ENCODE results near the gene PPP1R12C.
"Not testable (repeated sequence)": the region's sequence is repeated elsewhere in the genome, so short reads cannot be mapped to it uniquely, and the experiment has no call there.

Gene PPP1R12C

GRCh38 chr19:55077106-55077505 is 40.3 kb downstream of the PPP1R12C start:
- in situ Hi-C loops (cut with MboI; ENCODE audit: low sequenced_read_pairs): no loop called here

GRCh38 chr19:55076321-55076720 is 41.1 kb downstream of the PPP1R12C start:
- in situ Hi-C loops (cut with MboI; ENCODE audit: low sequenced_read_pairs): no loop called here

DNA sequence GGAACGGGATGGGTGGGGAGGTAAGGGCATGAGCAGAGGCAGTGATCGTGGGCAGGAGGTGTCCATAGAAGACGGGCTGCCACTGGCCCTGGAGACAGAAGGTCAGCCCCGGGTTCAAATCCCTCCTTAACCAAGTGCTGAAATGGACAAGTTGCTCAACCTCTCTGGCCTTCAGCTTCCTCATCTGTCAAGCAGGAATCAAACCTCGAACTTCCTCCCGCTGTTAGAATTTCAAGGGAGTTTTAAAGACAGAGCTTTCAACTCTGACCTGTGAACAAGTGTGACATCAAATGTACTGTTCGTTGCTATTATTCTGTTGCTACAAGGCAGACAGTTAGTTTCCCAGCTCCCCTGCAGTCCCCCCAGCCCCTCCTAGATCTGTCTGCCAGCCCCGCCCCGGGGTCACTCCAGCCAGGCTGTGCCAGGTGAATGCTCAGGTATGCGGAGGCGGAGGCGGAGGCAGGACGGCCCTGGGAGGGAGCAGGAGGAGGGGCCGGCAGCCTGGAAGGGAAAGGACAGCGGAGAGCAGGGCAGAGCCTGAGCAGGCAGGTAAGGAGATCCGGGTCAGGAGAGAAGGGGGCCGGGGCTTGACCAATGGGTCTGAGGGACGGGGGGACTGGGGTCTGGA is 42.0 kb downstream of the PPP1R12C start, which contains the start of gene EPS8L1:
Gene EPS8L1, plus strand, starts transcription at position 499 of the 628 bp plus-strand sequence. CDS start 576 bp downstream, outside the sequence.
- in situ Hi-C loops (cut with MboI; ENCODE audit: low sequenced_read_pairs): no loop called here

DNA sequence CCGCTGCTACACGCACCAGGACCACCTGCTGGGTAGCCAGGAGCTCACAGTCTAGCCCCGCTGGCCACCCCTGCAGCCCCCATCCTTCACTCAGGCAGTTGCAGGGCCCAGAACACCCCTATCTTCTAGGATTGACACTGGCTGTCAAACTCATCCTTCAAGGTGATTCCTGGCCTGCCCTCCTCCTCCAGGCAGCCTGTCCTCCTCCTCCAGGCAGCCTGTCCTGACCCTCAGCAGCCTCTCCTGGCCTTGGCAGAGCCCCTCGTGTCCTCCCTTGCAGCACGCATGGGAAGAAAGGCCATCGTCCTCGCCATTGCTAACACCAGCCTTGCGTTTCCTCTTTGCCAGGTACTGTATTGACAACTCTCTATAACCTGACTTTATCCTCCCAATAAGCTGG is 45.5 kb downstream of the PPP1R12C start:
- in situ Hi-C loops (cut with MboI; ENCODE audit: low sequenced_read_pairs): no loop called here

GRCh38 chr19:55071129-55071502 is 46.3 kb downstream of the PPP1R12C start:
- in situ Hi-C loops (cut with MboI; ENCODE audit: low sequenced_read_pairs): no loop called here

GRCh38 chr19:55070466-55071128 is 46.8 kb downstream of the PPP1R12C start:
- in situ Hi-C loops (cut with MboI; ENCODE audit: low sequenced_read_pairs): no loop called here

- in situ Hi-C loops (cut with MboI; ENCODE audit: low sequenced_read_pairs): no loop called here
These were observed 47.6 kb downstream of the PPP1R12C start for GRCh38 chr19:55069865-55070197.

- in situ Hi-C loops (cut with MboI; ENCODE audit: low sequenced_read_pairs): no loop called here
These were observed 48.2 kb downstream of the PPP1R12C start for GRCh38 chr19:55068950-55069864.

- in situ Hi-C loops (cut with MboI; ENCODE audit: low sequenced_read_pairs): no loop called here
These were observed 49.6 kb downstream of the PPP1R12C start for GRCh38 chr19:55067869-55068268.

DNA sequence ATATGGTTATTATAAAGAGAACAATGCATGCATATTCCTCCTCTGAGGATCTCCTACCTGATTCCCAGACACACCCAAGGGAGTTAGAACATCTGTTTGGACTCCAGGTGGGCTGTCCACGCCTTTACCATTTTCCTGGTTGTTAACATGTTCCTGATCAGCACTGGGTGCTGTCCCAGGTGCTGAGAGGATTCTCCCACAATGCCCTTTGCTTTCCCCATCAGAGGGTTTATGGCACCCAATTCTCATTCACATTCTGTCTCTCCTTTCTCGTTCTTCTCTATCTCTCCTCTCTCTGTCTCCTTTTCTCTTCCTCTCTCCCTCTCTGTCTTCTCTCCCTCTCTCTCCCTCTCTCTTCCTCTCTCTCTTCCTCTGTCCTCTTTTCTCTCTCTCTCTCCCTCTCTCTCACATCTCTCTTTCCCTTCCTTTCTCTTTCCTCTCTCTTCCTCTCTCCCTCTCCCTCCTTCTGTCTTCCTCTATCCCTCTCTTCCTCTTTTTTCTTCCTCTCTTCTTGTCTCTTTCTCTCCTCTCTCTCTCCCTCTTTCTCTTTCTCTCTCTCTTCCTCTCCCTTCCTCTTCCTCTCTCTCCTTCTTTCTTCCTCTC is 51.2 kb downstream of the PPP1R12C start:
- in situ Hi-C loops (cut with MboI; ENCODE audit: low sequenced_read_pairs): no loop called here

- in situ Hi-C loops (cut with MboI; ENCODE audit: low sequenced_read_pairs): not testable (repeated sequence)
These were observed 51.9 kb downstream of the PPP1R12C start for GRCh38 chr19:55065516-55065915.

DNA sequence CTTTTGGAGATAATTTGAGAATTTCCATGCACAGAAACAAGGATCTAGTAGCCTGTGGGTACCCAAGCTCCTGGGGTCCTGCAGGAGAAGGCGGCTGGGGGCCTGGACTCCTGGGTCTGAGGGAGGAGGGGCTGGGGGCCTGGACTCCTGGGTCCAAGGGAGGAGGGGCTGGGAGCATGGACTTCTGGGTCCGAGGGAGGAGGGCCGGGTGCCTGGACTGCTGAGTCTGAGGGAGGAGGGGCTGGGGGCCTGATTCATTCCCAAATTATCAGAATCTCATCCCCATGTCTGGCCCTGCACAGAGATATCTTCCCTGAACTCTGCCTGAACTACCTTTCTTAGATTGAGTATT is 54.0 kb downstream of the PPP1R12C start:
- in situ Hi-C loops (cut with MboI; ENCODE audit: low sequenced_read_pairs): no loop called here

DNA sequence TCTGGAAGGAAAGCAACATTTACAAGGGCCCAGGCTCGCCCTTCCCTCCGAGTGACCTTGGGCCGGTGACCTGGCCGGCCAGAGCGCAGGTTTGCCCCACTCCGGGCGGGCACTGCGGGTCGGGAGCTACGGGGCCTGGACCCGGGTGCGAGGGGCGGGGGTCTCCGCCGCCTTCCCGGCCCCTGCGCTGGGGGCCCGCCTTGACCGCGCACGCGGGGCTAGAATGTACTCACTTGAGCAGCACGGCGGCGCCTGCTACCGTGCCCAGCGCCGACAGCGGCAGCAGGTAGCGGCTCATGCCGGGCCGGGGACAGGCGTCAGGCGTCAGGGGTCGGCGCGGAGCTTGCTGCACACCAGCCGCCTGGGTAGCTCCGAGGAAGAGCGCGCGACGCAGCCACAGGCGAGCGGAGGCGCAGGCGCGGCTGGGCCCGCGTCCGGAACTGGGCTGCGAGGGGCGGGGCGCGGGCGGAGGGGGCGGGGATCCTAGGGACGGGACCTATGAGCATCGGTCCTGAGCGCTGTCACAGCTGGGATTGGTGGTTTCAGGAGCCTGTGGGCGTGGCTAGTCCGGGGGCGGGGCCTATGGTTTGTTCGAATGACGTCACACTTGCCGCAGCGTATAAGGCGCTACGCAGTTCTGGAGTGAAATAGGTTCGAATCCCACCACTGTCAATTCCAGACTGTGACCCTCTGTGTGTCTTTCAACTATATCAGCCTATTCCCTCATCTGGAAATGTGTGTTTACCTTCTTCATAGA is 54.5 kb downstream of the PPP1R12C start, which contains the start of gene RDH13:
Gene RDH13, minus strand, starts transcription at position 414 of the 757 bp plus-strand sequence. Its CDS starts 116 bp downstream, at position 298.
- in situ Hi-C loops (cut with MboI; ENCODE audit: low sequenced_read_pairs): no loop called here

DNA sequence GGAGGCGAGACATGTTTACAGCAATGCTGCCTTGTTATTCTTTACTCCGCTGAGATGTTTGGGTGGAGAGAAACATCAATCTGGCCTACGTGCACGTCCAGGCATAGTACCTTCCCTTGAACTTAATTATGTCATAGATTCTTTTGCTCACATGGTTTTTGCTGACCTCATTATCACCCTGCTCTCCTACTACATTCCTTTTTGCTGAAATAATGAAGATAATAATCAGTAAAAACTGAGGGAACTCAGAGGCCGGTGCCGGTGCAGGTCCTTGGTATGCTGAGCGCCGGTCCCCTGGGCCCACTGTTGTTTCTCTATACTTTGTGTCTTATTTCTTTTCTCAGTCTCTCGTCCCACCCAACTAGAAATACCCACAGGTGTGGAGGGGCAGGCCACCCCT is 57.1 kb downstream of the PPP1R12C start:
- in situ Hi-C loops (cut with MboI; ENCODE audit: low sequenced_read_pairs): not testable (repeated sequence)

- in situ Hi-C loops (cut with MboI; ENCODE audit: low sequenced_read_pairs): no loop called here
These were observed 58.4 kb downstream of the PPP1R12C start for GRCh38 chr19:55058781-55059610.

DNA sequence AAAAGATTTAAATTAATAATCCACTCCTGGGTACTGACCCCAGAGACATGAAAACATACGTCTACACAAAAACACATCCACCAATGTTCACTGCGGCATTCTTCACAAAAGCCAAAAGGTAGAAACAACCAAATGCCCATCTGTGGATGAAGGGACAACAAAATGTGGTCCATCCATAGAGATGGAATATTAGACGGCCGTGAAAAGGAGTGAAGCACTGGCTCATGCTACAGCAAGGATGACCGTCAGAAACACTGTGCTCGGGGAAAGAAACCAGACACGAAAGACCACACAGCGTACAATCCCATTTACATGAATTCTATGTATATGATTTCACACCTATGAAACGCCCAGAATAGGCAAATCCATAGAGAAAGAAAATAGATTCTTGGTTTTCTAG is 60.6 kb downstream of the PPP1R12C start:
- in situ Hi-C loops (cut with MboI; ENCODE audit: low sequenced_read_pairs): no loop called here

DNA sequence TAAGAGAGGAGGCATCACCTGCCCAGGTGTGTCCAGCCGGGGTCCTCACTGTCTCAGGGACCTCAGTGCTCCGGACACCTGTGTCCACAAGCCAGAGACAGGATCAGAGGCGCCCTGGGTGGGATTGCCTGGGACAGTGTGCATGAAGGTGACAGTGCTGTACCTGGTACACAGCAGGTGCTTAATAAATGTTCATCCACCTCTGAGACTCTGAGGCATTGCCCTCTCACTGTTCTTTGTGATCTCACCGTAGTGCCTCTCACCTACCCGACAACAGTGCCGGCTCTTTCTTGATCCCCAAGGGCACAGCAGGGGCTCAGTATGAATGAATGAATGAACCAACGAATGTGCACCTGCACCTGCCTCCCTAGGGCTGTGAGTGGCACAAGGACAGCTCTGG is 63.7 kb downstream of the PPP1R12C start:
- in situ Hi-C loops (cut with MboI; ENCODE audit: low sequenced_read_pairs): no loop called here

- in situ Hi-C loops (cut with MboI; ENCODE audit: low sequenced_read_pairs): no loop called here
These were observed 66.5 kb downstream of the PPP1R12C start for GRCh38 chr19:55050749-55051532.

DNA sequence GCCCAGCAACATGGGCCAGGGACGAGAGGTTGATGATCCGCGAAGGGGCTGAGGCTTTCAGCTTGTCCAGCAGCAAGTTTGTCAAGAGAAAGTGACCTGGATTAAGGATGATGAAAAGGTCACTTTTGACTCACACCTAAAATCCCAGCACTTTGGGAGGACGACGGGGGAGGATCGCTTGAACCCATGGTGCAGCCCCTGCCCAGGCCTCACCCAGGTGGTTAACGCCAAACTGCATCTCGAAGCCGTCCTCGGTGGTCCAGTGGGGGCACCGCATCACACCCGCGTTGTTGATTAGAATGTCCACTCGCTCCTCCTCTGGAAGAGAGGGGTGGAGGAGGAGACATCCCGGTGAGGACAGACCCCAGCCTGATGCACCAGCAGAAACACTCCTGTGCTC is 69.0 kb downstream of the PPP1R12C start:
- in situ Hi-C loops (cut with MboI; ENCODE audit: low sequenced_read_pairs): no loop called here
